Hepatocyte (in vitro differentiated cells): ENCODE results near the gene TNFRSF4. TPM values are rescaled to one million over a fixed set of nuclear protein-coding genes. Genes with fewer than 3 reads are reported as not detected.

Experiments
- DNase-seq: peaks from one replicate; pipeline ENCODE4 v3.0.0-alpha.2; 2016; ENCODE audit warnings: low spot score
- H2AFZ ChIP-seq: fragments of 200-600 bp; sonication (generic); 2 replicates; pipeline ENCODE4 v1.6.0; 2016; ENCODE audit warnings: antibody characterized with exemption, mild to moderate bottlenecking
- H3K27ac ChIP-seq: fragments of 200-600 bp; sonication (generic); 2 replicates; pipeline ENCODE4 v1.5.1; 2016; ENCODE audit warnings: mild to moderate bottlenecking
- H3K27me3 ChIP-seq: fragments of 200-600 bp; sonication (generic); 2 replicates; pipeline ENCODE4 v1.6.1; 2016
- H3K36me3 ChIP-seq: fragments of 200-600 bp; sonication (generic); replicated peaks from 2 replicates; pipeline ENCODE4 v1.5.1; 2016; ENCODE audit warnings: low read depth; ENCODE audit not compliant: insufficient read depth
- H3K4me1 ChIP-seq: fragments of 200-600 bp; sonication (generic); 2 replicates; pipeline ENCODE4 v1.5.1; 2016; ENCODE audit warnings: mild to moderate bottlenecking, moderate library complexity; ENCODE audit not compliant: insufficient read depth
- H3K4me2 ChIP-seq: fragments of 200-600 bp; sonication (generic); 2 replicates; pipeline ENCODE4 v1.6.0; 2016
- H3K4me3 ChIP-seq: fragments of 200-600 bp; sonication (generic); 2 replicates; pipeline ENCODE4 v1.5.1; 2016; ENCODE audit warnings: mild to moderate bottlenecking
- H3K79me2 ChIP-seq: fragments of 200-600 bp; sonication (generic); 2 replicates; pipeline ENCODE4 v1.6.0; 2017; ENCODE audit warnings: mild to moderate bottlenecking
- H3K9me2 ChIP-seq: fragments of 200-600 bp; sonication (generic); replicated peaks from 2 replicates; pipeline ENCODE4 v1.6.0; 2017; ENCODE audit warnings: mild to moderate bottlenecking; ENCODE audit not compliant: insufficient read depth
- H3K9me3 ChIP-seq: fragments of 200-600 bp; sonication (generic); 2 replicates; pipeline ENCODE4 v1.5.1; 2016; ENCODE audit warnings: low read depth, mild to moderate bottlenecking
- H4K20me1 ChIP-seq: fragments of 200-600 bp; sonication (generic); 2 replicates; pipeline ENCODE4 v1.6.0; 2016; ENCODE audit warnings: mild to moderate bottlenecking; ENCODE audit not compliant: insufficient read depth, poor library complexity, severe bottlenecking
- EZH2 ChIP-seq: fragments of 200-600 bp; sonication (generic); IDR thresholded peaks from 2 replicates; pipeline ENCODE4 v1.6.1; 2016; ENCODE audit warnings: antibody characterized with exemption, mild to moderate bottlenecking, borderline replicate concordance
- EZH2phosphoT487 ChIP-seq: fragments of 200-600 bp; sonication (generic); IDR thresholded peaks from one replicate; pipeline ENCODE4 v1.6.1; 2018; ENCODE audit warnings: antibody characterized with exemption, mild to moderate bottlenecking, low read depth, moderate library complexity; ENCODE audit not compliant: unreplicated experiment, severe bottlenecking
- WGBS: methylation state at CpG from one replicate; pipeline ENCODE4 v1.1.6; 2016; ENCODE audit warnings: low lambda C conversion rate; ENCODE audit errors: missing lambda C conversion rate; 5-methylcytosine and 5-hydroxymethylcytosine counted together
- polyA plus RNA-seq: library from polyadenylated mRNA; unstranded; fragments of >200 nt; fragmentation: Nextera tagmentation; extraction: Ambion mirVana; gene quantifications from 2 replicates; pipeline ENCODE4 v1.2.1, GENCODE V29; 2016
- total RNA-seq: library from RNA; depleted of rRNA; stranded (reverse); fragments of >200 nt; gene quantifications from 2 replicates; pipeline ENCODE4 v1.2.3, GENCODE V29; 2014
- TF ChIP-seq, protein P1 (sequence below): fragments of 200-600 bp; sonication (generic); IDR thresholded peaks from 2 replicates; pipeline ENCODE4 v1.5.1; 2016; ENCODE audit warnings: antibody characterized with exemption, mild to moderate bottlenecking; ENCODE audit not compliant: poor library complexity

The TNFRSF4 gene
- total and polyA plus RNA-seq, 2 experiments from 2014 or later = not detected

DNA sequence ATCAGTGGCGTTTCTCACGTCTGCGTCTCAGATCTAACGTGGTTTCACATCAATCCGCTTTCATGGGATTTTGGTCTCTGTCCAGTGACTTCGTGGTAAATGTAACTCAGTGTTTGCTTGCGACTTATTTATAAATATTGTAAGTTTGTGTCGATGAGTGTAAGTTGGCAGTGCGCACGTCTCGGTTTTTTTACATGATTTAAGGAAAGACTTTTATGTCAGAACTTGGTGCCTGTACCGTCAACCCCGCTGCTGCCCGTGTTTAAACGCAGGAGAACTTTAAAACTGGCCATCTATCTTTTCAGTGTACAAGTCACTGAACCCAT is 19.6 kb upstream of the TNFRSF4 start:
- H3K9me3 ChIP-seq = no peaks in the 10 kb centered on the region
- 94% methylated on average over 15 of the region's 15 CpGs for WGBS
- no peak overlapping the region for H3K4me3 ChIP-seq
- H3K27me3 ChIP-seq = no peaks in the 10 kb centered on the region
- H3K36me3 ChIP-seq = no peaks in the 10 kb centered on the region
- peaks cover 13% of the 10 kb centered on the region for H4K20me1 ChIP-seq
- H3K4me2 ChIP-seq = peak overlapping the region; percentile 63
- no peaks in the 10 kb centered on the region for H3K9me2 ChIP-seq
- H3K27ac ChIP-seq = no peak overlapping the region
- H3K4me1 ChIP-seq = peaks cover 42% of the 10 kb centered on the region
- H2AFZ ChIP-seq = no peak overlapping the region
- TF ChIP-seq, protein P1, sequence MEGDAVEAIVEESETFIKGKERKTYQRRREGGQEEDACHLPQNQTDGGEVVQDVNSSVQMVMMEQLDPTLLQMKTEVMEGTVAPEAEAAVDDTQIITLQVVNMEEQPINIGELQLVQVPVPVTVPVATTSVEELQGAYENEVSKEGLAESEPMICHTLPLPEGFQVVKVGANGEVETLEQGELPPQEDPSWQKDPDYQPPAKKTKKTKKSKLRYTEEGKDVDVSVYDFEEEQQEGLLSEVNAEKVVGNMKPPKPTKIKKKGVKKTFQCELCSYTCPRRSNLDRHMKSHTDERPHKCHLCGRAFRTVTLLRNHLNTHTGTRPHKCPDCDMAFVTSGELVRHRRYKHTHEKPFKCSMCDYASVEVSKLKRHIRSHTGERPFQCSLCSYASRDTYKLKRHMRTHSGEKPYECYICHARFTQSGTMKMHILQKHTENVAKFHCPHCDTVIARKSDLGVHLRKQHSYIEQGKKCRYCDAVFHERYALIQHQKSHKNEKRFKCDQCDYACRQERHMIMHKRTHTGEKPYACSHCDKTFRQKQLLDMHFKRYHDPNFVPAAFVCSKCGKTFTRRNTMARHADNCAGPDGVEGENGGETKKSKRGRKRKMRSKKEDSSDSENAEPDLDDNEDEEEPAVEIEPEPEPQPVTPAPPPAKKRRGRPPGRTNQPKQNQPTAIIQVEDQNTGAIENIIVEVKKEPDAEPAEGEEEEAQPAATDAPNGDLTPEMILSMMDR = no peak
- TF ChIP-seq EZH2 (no peak), EZH2phosphoT487 (no peak)
- DNase-seq = no peak
- peaks cover 48% of the 10 kb centered on the region for H3K79me2 ChIP-seq

DNA sequence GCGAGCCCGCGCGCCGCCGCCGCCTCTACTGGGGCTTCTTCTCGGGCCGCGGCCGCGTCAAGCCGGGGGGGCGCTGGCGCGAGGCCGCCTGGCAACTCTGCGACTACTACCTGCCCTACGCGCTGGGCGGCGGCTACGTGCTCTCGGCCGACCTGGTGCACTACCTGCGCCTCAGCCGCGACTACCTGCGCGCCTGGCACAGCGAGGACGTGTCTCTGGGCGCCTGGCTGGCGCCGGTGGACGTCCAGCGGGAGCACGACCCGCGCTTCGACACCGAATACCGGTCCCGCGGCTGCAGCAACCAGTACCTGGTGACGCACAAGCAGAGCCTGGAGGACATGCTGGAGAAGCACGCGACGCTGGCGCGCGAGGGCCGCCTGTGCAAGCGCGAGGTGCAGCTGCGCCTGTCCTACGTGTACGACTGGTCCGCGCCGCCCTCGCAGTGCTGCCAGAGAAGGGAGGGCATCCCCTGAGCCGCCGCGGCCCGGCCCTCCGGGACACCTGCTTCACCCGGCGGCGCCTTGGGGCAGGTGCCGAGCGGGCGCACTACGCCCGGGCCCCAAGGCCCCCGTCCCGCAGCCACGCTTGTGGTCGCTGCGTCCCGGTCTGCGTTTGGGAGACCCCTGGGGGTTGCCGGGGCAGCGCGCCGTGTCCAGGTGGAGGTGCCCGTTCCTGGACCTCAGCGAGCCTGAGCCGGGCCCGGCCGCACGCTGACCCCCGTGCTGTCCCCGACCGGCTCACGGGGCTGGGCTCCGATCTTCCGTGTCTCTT is 19.0 kb upstream of the TNFRSF4 start:
- H3K4me3 ChIP-seq = no peak overlapping the region

DNA sequence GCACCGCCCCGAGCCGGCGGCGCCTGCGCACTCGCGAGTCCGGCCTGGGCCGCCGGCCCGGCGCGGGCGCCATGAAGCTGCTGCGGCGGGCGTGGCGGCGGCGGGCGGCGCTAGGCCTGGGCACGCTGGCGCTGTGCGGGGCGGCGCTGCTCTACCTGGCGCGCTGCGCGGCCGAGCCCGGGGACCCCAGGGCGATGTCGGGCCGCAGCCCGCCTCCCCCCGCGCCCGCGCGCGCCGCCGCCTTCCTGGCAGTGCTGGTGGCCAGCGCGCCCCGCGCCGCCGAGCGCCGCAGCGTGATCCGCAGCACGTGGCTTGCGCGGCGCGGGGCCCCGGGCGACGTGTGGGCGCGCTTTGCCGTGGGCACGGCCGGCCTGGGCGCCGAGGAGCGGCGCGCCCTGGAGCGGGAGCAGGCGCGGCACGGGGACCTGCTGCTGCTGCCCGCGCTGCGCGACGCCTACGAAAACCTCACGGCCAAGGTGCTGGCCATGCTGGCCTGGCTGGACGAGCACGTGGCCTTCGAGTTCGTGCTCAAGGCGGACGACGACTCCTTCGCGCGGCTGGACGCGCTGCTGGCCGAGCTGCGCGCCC is 18.3 kb upstream of the TNFRSF4 start, which contains the start of gene B3GALT6:
Gene B3GALT6, plus strand, starts transcription at position 30 of the 588 bp plus-strand sequence. Its CDS starts 42 bp downstream, at position 72.
- Histone ChIP-seq H4K20me1 (peaks cover 16% of the 10 kb centered on the region), H3K4me2 (peak within 1 kb of the TSS; percentile 91), H3K4me1 (peaks cover 30% of the 10 kb centered on the region), H3K79me2 (peaks cover 59% of the 10 kb centered on the region), H3K9me3 (no peaks in the 10 kb centered on the region), H3K27me3 (no peaks in the 10 kb centered on the region), H3K27ac (peak within 1 kb of the TSS; percentile 95), H3K9me2 (no peaks in the 10 kb centered on the region), H2AFZ (peak within 1 kb of the TSS; percentile 47), H3K36me3 (no peaks in the 10 kb centered on the region), H3K4me3 (peak within 1 kb of the TSS; percentile 86)
- TF ChIP-seq, protein P1 = no peak
- TF ChIP-seq EZH2phosphoT487 (no peak), EZH2 (no peak)
- 42% methylated on average over 57 of the region's 100 CpGs for WGBS
- DNase-seq = no peak

More for the DNA sequence above, 19.0 kb upstream of the TNFRSF4 start:
- Histone ChIP-seq H3K27ac (no peak overlapping the region), H3K79me2 (peaks cover 53% of the 10 kb centered on the region), H3K4me1 (peaks cover 36% of the 10 kb centered on the region), H3K27me3 (no peaks in the 10 kb centered on the region), H3K9me3 (no peaks in the 10 kb centered on the region), H3K36me3 (no peaks in the 10 kb centered on the region), H3K9me2 (no peaks in the 10 kb centered on the region), H2AFZ (no peak overlapping the region), H4K20me1 (peaks cover 13% of the 10 kb centered on the region), H3K4me2 (peak overlapping the region; percentile 63)
- over 99% methylated on average over 71 of the region's 98 CpGs for WGBS
- no peak for DNase-seq
- TF ChIP-seq EZH2 = no peak

DNA sequence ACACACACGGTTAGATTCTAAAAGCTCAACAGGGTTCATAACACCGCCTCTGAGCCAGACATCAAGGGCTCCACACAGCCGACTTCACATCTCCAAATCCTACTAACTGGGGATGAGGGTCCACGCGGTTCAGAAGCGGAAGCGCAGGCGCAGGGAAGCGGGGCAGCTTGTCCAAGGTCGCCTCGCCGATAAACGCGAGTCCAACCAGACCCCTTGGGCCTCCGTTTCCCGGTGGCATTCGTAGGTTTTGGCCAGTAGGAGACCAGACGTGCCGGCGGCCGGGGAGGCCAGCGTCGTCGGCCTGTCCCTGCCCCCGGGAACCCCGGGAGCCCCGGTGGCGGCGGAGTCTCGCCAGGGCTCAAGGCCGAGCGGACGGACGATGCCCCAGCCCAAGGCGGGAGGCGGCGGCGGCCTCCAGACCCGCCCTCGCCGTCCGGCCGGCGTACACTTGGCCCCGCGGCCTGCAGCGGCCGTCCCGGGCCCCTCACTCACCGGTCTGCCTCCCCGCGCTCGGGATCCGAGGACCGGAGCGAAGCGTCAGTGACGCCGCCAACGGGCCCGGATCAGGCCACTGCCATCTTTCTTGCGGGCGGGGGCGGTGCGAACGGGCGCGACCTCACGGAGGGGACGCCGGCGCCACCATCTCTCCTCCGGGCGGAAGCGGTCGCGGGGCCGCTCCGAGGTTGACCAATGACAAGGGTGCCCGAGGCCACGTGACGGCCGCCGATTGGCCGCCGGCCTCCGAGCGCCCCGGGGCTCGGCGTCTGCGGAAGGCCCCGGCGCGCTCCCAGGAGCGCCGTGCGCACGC is 17.7 kb upstream of the TNFRSF4 start, which contains the start of gene SDF4:
Gene SDF4, minus strand, starts transcription at position 602 of the 808 bp plus-strand sequence. CDS start 3,229 bp downstream, outside the sequence.
- H2AFZ ChIP-seq = peak within 1 kb of the TSS; percentile 47
- peak within 1 kb of the TSS; percentile 95 for H3K27ac ChIP-seq
- H3K36me3 ChIP-seq = no peaks in the 10 kb centered on the region
- peaks cover 23% of the 10 kb centered on the region for H3K4me1 ChIP-seq
- peak within 1 kb of the TSS; percentile 91 for H3K4me2 ChIP-seq
- TF ChIP-seq EZH2 (no peak), EZH2phosphoT487 (no peak)
- TF ChIP-seq, protein P1 = no peak
- H4K20me1 ChIP-seq = peaks cover 21% of the 10 kb centered on the region
- H3K27me3 ChIP-seq = no peaks in the 10 kb centered on the region
- no peaks in the 10 kb centered on the region for H3K9me3 ChIP-seq
- DNase-seq = peak; percentile 99
- peak within 1 kb of the TSS; percentile 86 for H3K4me3 ChIP-seq
- H3K9me2 ChIP-seq = no peaks in the 10 kb centered on the region
- peaks cover 65% of the 10 kb centered on the region for H3K79me2 ChIP-seq
- under 1% methylated on average over 79 of the region's 99 CpGs for WGBS
